ENCODE results near the gene UVRAG. TPM values are rescaled to one million over a fixed set of nuclear protein-coding genes. Genes with fewer than 3 reads are reported as not detected.

UVRAG gene
- total RNA-seq, 1 experiment from 2014 or later: 13.0 TPM

DNA sequence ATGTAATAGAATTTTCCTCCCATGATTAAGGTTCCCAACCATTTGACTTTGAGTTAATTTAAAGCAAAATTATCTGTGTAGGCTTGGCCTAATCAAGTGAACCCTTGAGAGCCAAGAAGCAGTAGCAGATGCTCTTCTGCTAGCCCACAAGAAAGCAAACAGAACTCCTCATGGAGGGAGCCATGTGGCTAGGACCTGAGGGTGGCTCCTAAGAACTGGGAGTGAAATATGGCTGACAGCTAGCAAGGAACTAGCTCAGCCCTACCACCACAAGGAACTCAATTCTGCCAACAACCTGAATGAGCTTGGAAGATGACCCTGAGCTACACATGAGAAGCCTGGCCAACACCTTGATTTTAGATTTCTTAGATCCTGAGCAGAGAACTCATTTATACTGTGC, 223.6 kb downstream of the UVRAG start:
- no peaks in the 10 kb centered on the region for H3K79me2 ChIP-seq (ENCODE audit: low read length)
- ATAC-seq (no peak), DNase-seq (no peak)
- no peaks in the 10 kb centered on the region for H3K36me3 ChIP-seq (ENCODE audit: low read depth, low read length)
- no peak overlapping the region for H2AFZ ChIP-seq (ENCODE audit: low read length)
- no peak overlapping the region for H3K4me2 ChIP-seq (ENCODE audit: low read length)
- H4K20me1 ChIP-seq (ENCODE audit: low read length): no peaks in the 10 kb centered on the region
- H3K9ac ChIP-seq (ENCODE audit: low read length): no peak overlapping the region
- no peaks in the 10 kb centered on the region for H3K9me3 ChIP-seq (ENCODE audit: low read length)
- intact Hi-C loops (cut with micrococcal nuclease): no loop called here
- H3F3A ChIP-seq (ENCODE audit: low read length, unreplicated experiment): no peaks in the 10 kb centered on the region
- no peak overlapping the region for H3K27ac ChIP-seq (ENCODE audit: low read length)
- POLR2A ChIA-PET (ENCODE audit: unreplicated experiment): no interaction called here
- no peak overlapping the region for H3K4me3 ChIP-seq (ENCODE audit: low read length)
- CTCF ChIA-PET: no interaction called here
- no peak for TF ChIP-seq EZH2 (IDR thresholded peaks at IDR 0.05; ENCODE audit: low read length, unreplicated experiment)
- no peak for TF ChIP-seq EZH2phosphoT487 (IDR thresholded peaks at IDR 0.05; ENCODE audit: borderline replicate concordance, low read length)
- TF ChIP-seq, protein P1, sequence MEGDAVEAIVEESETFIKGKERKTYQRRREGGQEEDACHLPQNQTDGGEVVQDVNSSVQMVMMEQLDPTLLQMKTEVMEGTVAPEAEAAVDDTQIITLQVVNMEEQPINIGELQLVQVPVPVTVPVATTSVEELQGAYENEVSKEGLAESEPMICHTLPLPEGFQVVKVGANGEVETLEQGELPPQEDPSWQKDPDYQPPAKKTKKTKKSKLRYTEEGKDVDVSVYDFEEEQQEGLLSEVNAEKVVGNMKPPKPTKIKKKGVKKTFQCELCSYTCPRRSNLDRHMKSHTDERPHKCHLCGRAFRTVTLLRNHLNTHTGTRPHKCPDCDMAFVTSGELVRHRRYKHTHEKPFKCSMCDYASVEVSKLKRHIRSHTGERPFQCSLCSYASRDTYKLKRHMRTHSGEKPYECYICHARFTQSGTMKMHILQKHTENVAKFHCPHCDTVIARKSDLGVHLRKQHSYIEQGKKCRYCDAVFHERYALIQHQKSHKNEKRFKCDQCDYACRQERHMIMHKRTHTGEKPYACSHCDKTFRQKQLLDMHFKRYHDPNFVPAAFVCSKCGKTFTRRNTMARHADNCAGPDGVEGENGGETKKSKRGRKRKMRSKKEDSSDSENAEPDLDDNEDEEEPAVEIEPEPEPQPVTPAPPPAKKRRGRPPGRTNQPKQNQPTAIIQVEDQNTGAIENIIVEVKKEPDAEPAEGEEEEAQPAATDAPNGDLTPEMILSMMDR (conservative IDR thresholded peaks at IDR 0.05; ENCODE audit: low read depth, low read length): no peak
- no peaks in the 10 kb centered on the region for H3K9me2 ChIP-seq (replicated peaks; ENCODE audit: low read length)
- H3K27me3 ChIP-seq (ENCODE audit: low read length): no peaks in the 10 kb centered on the region
- peaks cover 30% of the 10 kb centered on the region for H3K4me1 ChIP-seq (ENCODE audit: insufficient read depth, low read length)
- BruUV-seq (replicated peaks): no TSS peak

DNA sequence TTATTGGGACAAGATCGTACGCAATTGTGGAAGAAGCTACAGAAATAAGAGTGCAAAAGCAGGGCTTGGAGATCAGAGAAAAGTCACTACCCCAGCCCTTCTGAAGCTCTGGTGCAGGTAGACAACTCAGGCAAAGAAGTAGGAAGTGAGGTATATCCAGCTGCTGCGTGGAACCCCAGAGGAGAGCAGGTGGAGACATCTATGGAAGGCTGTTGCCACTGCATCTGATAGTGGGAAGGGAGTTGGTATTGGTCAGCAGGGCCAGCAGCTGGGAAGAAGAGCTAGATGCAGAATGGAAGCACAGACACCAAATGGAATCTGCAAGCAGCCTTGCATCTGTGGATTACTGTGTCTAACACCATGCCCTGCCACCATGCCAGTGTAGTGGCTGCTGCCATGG, 226.2 kb downstream of the UVRAG start:
- Histone ChIP-seq H3K4me2 (ENCODE audit: low read length) (no peak overlapping the region), H3K79me2 (ENCODE audit: low read length) (no peaks in the 10 kb centered on the region), H3K9me3 (ENCODE audit: low read length) (no peaks in the 10 kb centered on the region), H3K9ac (ENCODE audit: low read length) (no peak overlapping the region), H3K27me3 (ENCODE audit: low read length) (no peaks in the 10 kb centered on the region), H3K4me1 (ENCODE audit: insufficient read depth, low read length) (peaks cover 15% of the 10 kb centered on the region; the same call in 1 of the 2 replicates), H3F3A (ENCODE audit: low read length, unreplicated experiment) (no peaks in the 10 kb centered on the region), H3K9me2 (replicated peaks; ENCODE audit: low read length) (no peaks in the 10 kb centered on the region), H3K4me3 (ENCODE audit: low read length) (no peak overlapping the region), H3K36me3 (ENCODE audit: low read depth, low read length) (no peaks in the 10 kb centered on the region), H4K20me1 (ENCODE audit: low read length) (no peaks in the 10 kb centered on the region), H2AFZ (ENCODE audit: low read length) (no peak overlapping the region), H3K27ac (ENCODE audit: low read length) (no peak overlapping the region)
- DNase-seq: no peak
- TF ChIP-seq, protein P1 (conservative IDR thresholded peaks at IDR 0.05; ENCODE audit: low read depth, low read length): peak; percentile 34
- no peak for TF ChIP-seq EZH2phosphoT487 (IDR thresholded peaks at IDR 0.05; ENCODE audit: borderline replicate concordance, low read length)
- ChIA-PET POLR2A (ENCODE audit: unreplicated experiment) (no interaction called here), CTCF (no interaction called here)
- ATAC-seq: no peak; the same call in 1 of the 2 replicates
- intact Hi-C loops (cut with micrococcal nuclease): no loop called here
- no TSS peak for BruUV-seq (replicated peaks)

DNA sequence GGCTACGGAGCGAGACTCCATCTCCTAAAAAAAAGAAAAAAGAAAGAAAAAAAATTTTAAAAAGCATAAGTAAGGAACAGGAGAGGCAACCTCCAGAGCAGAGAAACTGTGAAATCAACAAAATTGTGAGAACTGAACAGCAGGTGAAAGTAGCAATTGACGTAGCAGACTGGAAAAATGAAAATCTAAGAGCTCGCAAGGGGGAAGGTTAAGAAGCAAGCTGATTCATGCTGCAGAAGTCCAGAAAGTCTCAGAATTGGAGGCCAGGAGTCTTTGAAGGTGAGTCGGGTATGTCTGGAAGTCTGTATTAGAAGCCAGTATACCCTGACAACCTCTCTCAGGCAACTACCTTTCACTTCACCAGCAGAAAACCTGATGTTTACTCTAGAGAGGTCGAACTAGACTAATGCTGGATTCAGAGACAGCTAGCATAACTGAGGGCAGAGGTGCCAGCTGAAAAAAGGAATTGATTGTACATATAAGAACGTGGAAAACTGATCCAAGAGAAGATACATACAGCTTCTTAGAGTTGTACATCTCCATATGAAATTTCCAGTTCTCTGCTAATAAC, 229.8 kb downstream of the UVRAG start:
- Histone ChIP-seq H3K9me2 (replicated peaks; ENCODE audit: low read length) (no peaks in the 10 kb centered on the region), H3K4me3 (ENCODE audit: low read length) (no peak overlapping the region), H3K4me2 (ENCODE audit: low read length) (no peak overlapping the region), H3K79me2 (ENCODE audit: low read length) (no peaks in the 10 kb centered on the region), H3F3A (ENCODE audit: low read length, unreplicated experiment) (no peaks in the 10 kb centered on the region), H3K4me1 (ENCODE audit: insufficient read depth, low read length) (peaks cover 22% of the 10 kb centered on the region), H3K27me3 (ENCODE audit: low read length) (no peaks in the 10 kb centered on the region), H2AFZ (ENCODE audit: low read length) (no peak overlapping the region), H3K9ac (ENCODE audit: low read length) (no peak overlapping the region), H3K9me3 (ENCODE audit: low read length) (0 out of 2 replicates have a peak, but pooled peaks cover 5% of the 10 kb centered on the region), H3K36me3 (ENCODE audit: low read depth, low read length) (peaks cover 10% of the 10 kb centered on the region; the same call in 1 of the 2 replicates), H4K20me1 (ENCODE audit: low read length) (no peaks in the 10 kb centered on the region), H3K27ac (ENCODE audit: low read length) (no peak overlapping the region)
- ATAC-seq: no peak
- TF ChIP-seq EZH2phosphoT487 (IDR thresholded peaks at IDR 0.05; ENCODE audit: borderline replicate concordance, low read length): no peak
- ChIA-PET CTCF (no interaction called here), POLR2A (ENCODE audit: unreplicated experiment) (no interaction called here)
- no peak for DNase-seq
- BruUV-seq (replicated peaks): no TSS peak
- intact Hi-C loops (cut with micrococcal nuclease): no loop called here

Data from PC-3 (cell line).